Cardiac muscle cell (in vitro differentiated cells and primary cell): Measurements from ENCODE around the gene SHISA2. TPM values are rescaled to one million over a fixed set of nuclear protein-coding genes. Genes with fewer than 3 reads are reported as not detected.
A peak's percentile ranks its signal among the peaks of the same experiment; 100 is the strongest.

Source experiments
- DNase-seq, 2 donors: peaks; one replicate each; pipeline versions ENCODE4 v3.0.0 to v3.0.0-alpha.2; 2010 to 2017; ENCODE audit warnings: low read depth in 1 of 2, low spot score in 1 of 2
- H3K27ac ChIP-seq: fragments of 200-600 bp; sonication (generic); 2 replicates; pipeline ENCODE4 v1.5.1; 2016
- H3K27me3 ChIP-seq: fragments of 200-600 bp; sonication (generic); 2 replicates; pipeline ENCODE4 v1.6.0; 2016; ENCODE audit warnings: control low read depth
- H3K36me3 ChIP-seq: fragments of 200-600 bp; sonication (generic); 2 replicates; pipeline ENCODE4 v1.5.1; 2016; ENCODE audit warnings: control low read depth
- H3K4me1 ChIP-seq: fragments of 200-600 bp; sonication (generic); 2 replicates; pipeline ENCODE4 v1.8.1; 2017; ENCODE audit warnings: low read depth, mild to moderate bottlenecking, mixed run types
- H3K4me3 ChIP-seq: fragments of 200-600 bp; sonication (generic); 2 replicates; pipeline ENCODE4 v1.5.1; 2016; ENCODE audit warnings: mild to moderate bottlenecking
- H3K9me3 ChIP-seq: fragments of 200-600 bp; sonication (generic); 2 replicates; pipeline ENCODE4 v1.5.1; 2017; ENCODE audit warnings: low read depth, mild to moderate bottlenecking, control low read depth
- CTCF ChIP-seq: IDR thresholded peaks from 2 replicates; pipeline ENCODE4 v1.5.1; 2012; ENCODE audit warnings: low read depth, mild to moderate bottlenecking, low read length
- polyA plus RNA-seq: library from polyadenylated mRNA; unstranded; fragments of >200 nt; fragmentation: Nextera tagmentation; extraction: Ambion mirVana; gene quantifications from 2 replicates; pipeline ENCODE4 v1.2.1, GENCODE V29; 2016
- total RNA-seq: library from RNA; depleted of rRNA; stranded (reverse); fragments of >200 nt; gene quantifications from 2 replicates; pipeline ENCODE4 v1.2.3, GENCODE V29; 2016

Gene SHISA2
- total and polyA plus RNA-seq, 2 experiments from 2014 or later: 11.8 to 26.1 TPM

- no peak for TF ChIP-seq CTCF
- H3K4me1 ChIP-seq: peaks cover 62% of the 10 kb centered on the region
- no peak overlapping the region for H3K4me3 ChIP-seq
- H3K9me3 ChIP-seq: no peaks in the 10 kb centered on the region
- H3K27ac ChIP-seq: peak overlapping the region; percentile 94
- DNase-seq: no peak
- H3K27me3 ChIP-seq: no peaks in the 10 kb centered on the region
- H3K36me3 ChIP-seq: no peaks in the 10 kb centered on the region
Observed at GRCh38 chr13:26021956-26022355, 29.9 kb downstream of the SHISA2 start.

GRCh38 chr13:26021516-26021915 is 30.3 kb downstream of the SHISA2 start:
- Histone ChIP-seq H3K27me3 (no peaks in the 10 kb centered on the region), H3K36me3 (no peaks in the 10 kb centered on the region), H3K4me3 (no peak overlapping the region), H3K9me3 (no peaks in the 10 kb centered on the region), H3K27ac (peak overlapping the region; percentile 94), H3K4me1 (peaks cover 58% of the 10 kb centered on the region)
- no peak for DNase-seq
- no peak for TF ChIP-seq CTCF

GRCh38 chr13:26020891-26021290 is 30.9 kb downstream of the SHISA2 start:
- Histone ChIP-seq H3K27me3 (no peaks in the 10 kb centered on the region), H3K27ac (no peak overlapping the region), H3K36me3 (no peaks in the 10 kb centered on the region), H3K4me1 (peaks cover 53% of the 10 kb centered on the region), H3K9me3 (no peaks in the 10 kb centered on the region), H3K4me3 (no peak overlapping the region)
- no peak for DNase-seq
- no peak for TF ChIP-seq CTCF

- no peak for TF ChIP-seq CTCF
- DNase-seq: peak in 1 of 2 donors; percentile 79
- H3K27ac ChIP-seq: no peak overlapping the region
- H3K9me3 ChIP-seq: no peaks in the 10 kb centered on the region
- H3K4me3 ChIP-seq: no peak overlapping the region
- no peaks in the 10 kb centered on the region for H3K36me3 ChIP-seq
- peaks cover 48% of the 10 kb centered on the region for H3K4me1 ChIP-seq
- no peaks in the 10 kb centered on the region for H3K27me3 ChIP-seq
Observed at GRCh38 chr13:26019881-26020870, 31.6 kb downstream of the SHISA2 start.

- Histone ChIP-seq H3K27ac (no peak overlapping the region), H3K4me1 (peaks cover 39% of the 10 kb centered on the region), H3K27me3 (no peaks in the 10 kb centered on the region), H3K36me3 (no peaks in the 10 kb centered on the region), H3K4me3 (no peak overlapping the region), H3K9me3 (no peaks in the 10 kb centered on the region)
- no peak for TF ChIP-seq CTCF
- DNase-seq: no peak
Observed at GRCh38 chr13:26019251-26019650, 32.6 kb downstream of the SHISA2 start.
